H1 (cell line): ENCODE data around the gene PLCL1. TPM values are rescaled to one million over a fixed set of nuclear protein-coding genes. Genes with fewer than 3 reads are reported as not detected.

Experiments
- RFX5 ChIP-seq: IDR thresholded peaks from 2 replicates; pipeline ENCODE4 v1.6.1; 2011; ENCODE audit warnings: low read depth, low read length, improper control_type of control experiment, borderline replicate concordance
- USF2 ChIP-seq: IDR thresholded peaks from 2 replicates; pipeline ENCODE4 v1.6.1; 2011; ENCODE audit warnings: low read length, improper control_type of control experiment
- polyA plus RNA-seq, 7 experiments: library from polyadenylated mRNA; depleted of rRNA in 3 of 7; stranded (reverse) in 5 of 7; unstranded in 2 of 7; fragments of >200 nt in 5 of 7; fragments of 200-250 nt in 2 of 7; gene quantifications; 1 replicate in 5 of 7; 2 replicates in 1 of 7; 4 replicates in 1 of 7; pipeline versions ENCODE4 v1.2.1 to v1.2.3, GENCODE V29; 2011 to 2013; ENCODE audit warnings: missing spikeins in 2 of 7, mixed read lengths in 2 of 7
- total RNA-seq: library from RNA; stranded (reverse); fragmentation: NEBNext Ultra II Directional; extraction: Animal tissue kit (Norgen Biotek cat#: 25700); gene quantifications from 2 replicates; pipeline ENCODE4 v1.2.1, GENCODE V29; 2021

Gene PLCL1
- total and polyA plus RNA-seq, 2 of the 8 experiments (the other 6 are each of a cell fraction or from before 2014, with no cell fraction given): not detected

GRCh38 chr2:198177040-198177439 is 372.6 kb downstream of the PLCL1 start (continued):
- no peak for TF ChIP-seq USF2
- TF ChIP-seq RFX5: no peak
